Measurements from ENCODE around the gene ACAP3.

ACAP3 gene

DNA sequence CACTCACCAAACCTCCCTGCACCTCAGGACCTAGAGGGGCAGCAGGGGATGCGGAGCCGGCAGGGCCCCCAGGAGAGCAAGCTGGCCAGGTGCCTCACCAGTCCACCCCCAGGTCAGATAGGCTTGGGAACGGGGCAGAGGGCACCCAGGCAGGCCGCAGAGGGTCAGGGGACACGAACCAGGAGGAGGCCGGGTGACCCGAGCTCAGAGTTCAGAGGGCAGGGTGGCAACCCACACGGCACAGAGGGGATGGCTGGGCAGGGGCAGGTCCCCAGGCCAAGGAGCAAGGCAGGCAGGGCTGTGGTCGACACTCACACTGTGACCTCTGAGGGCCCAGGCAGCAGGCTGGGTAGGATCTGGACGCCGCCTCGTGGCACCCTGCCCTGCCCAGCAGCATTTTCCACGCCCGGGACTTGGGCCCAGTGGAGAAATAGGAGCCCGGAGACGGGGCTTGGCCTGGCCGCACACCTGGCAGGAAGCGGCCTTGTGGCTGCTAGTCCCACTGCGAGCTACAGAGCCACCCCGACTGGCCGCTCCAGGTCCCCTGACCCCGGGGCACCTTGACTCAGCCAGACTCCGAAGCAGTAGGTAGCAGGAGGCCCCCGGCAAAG, 36.2 kb upstream of the ACAP3 start:
- no peak for DNase-seq

DNA sequence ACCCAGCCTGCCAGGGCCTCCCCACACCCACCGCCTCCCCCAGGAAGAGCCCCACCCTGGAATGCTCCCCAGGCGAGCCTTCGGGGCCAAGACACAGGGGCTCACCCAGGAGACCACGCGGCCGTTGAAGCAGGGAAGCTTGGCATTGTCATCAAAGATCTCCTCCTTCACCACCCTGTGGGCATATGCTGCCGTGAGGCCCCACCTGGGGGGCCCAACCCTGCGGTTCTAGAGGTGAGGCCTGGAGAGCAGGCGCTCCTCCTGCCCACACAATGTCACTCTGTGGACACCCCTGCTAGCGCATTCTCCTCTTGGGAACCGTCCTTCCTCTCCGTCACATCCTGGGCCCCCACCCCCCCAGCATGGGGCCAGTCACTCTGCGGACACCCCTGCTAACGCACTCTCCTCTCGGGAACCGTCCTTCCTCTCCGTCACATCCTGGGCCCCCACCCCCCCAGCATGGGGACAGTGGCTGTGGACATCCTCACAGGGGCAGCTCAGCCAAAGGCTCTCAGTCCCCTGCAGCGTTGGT, 34.9 kb upstream of the ACAP3 start:
- no peak for DNase-seq

DNA sequence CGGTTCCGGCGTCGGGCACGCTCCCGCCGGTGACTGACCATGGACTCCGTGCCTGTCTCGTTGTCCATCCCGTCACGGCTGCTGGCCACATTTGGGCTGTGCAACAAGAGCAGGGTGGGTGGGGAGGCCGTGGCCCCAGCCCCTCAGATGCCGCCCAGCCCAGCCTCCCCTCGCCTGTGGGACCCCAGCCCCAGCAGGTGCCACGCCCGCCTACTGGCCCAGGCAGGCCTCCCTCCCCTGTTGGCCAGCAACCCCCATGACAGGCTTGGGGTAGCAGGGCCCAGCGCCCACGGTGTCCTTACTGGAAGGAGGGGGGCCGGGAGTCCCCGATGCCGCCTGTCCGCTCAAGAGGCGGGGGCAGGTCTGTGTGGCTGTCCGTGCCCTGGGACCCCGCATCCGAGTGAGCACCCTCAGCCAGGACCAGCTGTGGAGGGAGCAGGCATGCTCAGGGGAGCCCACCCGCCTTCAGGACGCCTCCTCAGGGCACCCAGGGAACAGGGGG, 34.4 kb upstream of the ACAP3 start:
- DNase-seq, result no peak

DNA sequence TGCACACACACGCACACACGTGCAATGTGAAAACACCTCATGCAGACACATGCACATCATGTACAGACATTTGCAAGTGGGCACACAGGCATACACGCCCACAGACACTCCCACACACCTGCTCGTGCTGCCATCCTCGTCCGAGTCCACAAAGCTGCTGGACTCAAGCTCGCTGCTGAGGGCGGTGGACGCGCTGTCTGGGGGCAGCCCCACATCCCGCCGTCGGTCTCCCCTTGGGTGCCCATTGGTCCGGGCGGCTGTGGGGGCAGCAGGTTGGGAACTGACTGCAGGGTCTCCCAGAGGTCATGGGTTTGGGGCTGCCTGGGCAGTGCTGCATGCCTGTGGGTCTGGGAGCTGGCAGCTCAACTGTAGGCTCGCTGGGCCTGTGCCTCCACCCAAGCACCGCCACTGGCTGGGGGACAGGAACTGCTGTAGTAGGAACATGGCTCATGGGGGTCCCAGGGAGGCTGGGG, 33.9 kb upstream of the ACAP3 start:
- no peak for DNase-seq

DNA sequence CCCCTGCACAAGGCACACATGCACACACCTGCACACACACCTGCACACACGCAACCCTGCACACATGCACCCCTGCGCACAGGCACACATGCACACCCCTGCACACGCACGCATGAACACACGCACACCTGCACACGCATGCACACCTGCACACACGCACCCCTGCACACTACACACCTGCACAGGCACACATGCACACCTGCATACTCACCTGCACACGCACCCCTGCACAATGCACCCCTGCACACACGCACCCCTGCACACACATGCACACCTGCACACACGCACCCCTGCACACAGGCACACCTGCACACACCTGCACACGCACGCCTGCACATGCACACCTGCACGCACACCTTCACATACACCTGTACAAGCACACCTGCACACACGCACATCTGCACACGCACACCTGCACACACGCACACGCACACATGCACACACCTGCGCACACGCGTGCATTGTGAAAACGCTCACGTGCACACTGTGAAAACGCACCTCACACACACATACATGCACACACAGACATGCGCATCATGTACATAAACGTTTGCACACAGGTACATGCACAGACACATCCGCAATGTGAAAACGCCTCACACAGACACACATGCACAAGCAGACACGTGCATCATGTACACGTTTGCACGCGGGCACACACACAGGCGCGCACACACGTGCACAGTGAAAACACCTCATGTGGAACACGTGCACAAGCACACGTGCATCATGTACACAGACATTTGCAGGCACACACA, 33.2 kb upstream of the ACAP3 start:
- no peak for DNase-seq

DNA sequence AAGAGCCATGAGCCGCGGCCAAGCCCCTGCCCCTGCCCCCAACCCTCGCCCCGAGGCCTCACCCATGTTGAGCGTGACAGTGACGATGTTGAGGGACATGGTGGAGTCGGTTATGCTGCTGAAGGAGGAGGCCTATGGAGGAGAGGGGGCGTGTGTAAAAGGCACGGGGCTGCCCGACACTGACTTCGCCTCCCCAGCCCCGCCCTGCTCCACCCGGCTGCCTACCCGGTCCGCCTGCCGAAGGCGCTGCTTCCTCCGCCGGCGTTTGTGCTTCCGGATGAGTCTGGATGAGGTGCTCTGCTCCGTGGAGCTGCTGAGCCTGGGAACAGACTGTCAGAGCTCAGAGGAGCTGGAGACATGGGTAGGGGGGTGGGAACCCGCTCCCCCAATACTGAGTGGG, 32.5 kb upstream of the ACAP3 start:
- DNase-seq, result no peak

DNA sequence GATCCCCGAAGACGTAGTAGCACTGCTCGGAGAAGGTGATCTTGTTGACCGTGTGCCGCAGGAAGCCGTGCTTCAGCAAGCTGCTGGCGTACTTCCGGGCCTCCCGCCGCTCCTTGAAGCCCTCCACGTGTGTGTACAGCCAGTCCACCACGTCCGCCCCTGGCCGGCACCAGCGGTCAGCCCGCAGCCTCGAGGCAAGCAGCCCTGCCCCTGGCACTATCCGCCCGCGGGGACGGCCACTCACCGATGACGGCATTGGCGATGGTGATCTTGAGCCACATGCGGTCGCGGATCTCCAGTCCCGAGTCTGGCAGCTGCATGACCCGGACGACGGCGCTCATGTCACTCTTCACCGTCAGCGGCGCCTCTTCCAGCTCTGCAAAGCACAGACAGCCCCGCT, 30.5 kb upstream of the ACAP3 start:
- no peak for DNase-seq

DNA sequence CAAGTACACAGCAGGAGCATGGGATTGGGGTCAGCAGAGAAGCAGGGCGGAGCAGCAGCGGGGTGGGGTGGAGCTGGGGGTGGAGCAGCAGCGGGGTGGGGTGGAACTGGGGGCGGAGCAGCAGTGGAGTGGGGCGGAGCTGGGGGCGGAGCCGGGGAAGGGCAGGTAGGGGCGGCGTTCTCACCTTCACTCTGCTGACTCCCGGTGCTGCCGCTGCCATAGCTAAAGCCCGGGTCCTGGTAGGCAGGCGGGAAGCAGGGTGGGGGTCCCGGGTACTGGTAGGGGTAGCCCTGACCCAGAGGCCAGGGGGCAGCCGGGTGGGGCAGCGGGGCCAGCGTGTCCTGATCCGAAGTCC, 30.0 kb upstream of the ACAP3 start:
- DNase-seq, result no peak

DNA sequence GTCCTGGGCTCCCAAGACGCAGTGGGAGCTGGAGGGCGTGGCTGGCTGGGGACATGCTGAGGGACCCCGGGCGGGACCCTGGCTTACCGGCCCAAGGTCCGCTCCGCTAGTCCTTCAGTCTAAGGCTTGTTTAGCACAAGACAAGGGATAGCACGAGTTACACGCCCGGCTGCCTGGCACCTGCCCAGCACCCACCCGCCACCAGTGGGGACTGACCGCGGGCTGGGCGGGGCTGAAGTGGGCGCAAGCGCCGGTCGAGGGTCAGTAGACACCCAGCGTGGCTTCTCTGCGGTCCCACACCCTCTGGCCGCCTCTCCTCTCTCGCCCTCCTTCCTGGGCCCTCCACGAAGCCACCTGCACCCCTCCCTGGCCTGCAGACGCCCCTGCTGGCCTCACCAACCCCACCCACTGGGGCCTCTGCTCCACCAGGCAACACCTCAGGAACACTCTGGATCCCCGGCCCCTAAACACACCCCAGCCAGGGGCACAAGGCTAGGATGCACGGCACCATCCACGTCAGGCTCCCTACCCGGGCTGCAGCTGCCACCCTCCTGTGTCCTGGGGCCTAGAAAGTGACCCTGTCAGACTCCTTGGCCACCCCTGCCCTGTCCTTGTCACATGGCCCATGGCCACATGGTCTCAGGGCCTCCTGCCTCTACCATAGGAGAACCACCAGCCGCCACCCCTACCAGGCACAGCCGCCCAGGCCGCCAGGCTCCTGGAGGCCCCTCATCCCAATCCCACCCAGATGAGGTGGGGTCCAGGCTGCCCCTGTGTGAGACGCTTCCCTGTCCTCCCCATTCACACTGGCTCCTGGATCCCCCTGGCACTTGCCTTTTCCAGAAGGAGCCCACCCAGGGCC, 29.4 kb upstream of the ACAP3 start:
- DNase-seq, result no peak

DNA sequence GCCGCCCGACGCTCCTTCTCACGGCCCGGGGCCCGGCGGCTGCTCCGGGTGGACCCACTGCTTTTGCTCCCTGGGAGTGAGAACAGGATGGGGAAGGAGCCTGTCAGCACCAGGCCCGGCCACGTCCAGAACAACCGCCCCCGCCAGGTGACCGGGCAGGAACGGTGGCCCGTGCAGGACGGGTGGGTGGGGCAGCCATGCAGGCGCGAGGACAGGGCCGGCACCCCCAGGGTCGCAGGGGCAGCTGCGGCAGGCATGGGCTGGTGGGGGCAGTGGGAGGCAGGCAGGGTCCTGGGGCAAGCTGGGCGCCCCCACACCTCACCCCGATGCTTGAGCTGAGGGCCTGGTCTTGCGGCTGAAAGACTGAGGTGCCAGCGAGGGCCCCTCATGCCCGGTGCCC, 28.7 kb upstream of the ACAP3 start:
- DNase-seq, result no peak

DNA sequence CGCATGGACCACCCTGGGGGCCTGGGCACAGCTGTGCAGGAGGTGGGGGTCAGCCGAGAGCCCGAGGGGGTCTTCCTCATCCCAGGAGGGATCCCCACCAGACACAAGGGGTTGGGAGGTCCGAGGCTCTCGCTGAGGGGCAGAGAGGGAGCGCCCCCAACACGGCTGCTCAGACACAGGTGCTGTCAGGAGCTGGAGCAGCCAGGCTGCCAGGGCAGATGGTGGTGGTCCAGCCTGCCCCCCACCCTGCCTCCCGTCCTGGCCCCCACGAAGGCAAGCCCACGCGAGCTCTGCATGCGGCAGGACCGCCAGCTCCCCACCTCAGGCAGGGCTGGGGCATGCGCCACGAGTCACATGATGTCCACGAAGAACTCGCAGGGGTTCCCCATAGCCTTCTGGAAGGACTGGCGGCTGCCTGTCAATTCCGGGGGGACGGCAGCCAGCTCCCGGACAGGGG, 28.1 kb upstream of the ACAP3 start:
- DNase-seq, result no peak

DNA sequence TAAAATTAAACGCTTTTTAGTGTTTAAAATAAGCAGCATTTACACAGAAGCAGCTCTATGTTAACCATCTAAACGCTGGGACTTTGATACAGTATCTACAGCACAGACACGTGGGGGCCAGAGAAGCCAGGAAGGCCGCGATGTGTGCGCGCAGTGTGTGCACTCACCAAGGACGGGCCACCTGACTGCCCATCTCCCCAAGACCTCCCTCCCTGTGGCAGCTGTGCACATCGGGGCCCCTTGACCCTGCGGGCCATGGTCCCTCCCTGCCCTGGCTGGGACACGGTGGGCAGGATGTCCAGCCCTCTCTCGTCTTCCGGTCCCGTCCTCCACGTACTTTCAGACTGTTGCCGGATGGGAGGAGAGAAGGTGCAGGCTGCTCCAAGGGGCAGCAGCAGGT, 27.6 kb upstream of the ACAP3 start:
- no peak for DNase-seq

DNA sequence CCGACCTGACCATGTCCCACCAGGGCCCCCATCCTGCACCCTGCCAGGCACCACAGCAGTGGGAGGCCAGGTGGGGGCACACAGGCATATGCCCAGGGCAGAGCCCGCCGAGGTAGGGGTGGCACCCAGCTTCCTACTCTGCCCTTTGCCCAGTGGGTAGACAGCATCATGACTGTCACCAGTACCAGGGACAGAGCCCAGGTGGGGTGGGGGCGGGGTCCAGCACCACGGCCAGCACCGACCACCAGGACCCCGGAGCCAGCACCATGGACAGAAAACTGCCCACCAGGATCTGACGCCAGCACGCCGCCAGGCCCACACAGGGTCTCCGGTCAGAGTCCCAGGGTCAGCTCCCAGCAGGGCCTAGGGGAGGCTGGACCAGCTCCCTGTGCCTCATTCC, 27.1 kb upstream of the ACAP3 start:
- DNase-seq, result no peak

DNA sequence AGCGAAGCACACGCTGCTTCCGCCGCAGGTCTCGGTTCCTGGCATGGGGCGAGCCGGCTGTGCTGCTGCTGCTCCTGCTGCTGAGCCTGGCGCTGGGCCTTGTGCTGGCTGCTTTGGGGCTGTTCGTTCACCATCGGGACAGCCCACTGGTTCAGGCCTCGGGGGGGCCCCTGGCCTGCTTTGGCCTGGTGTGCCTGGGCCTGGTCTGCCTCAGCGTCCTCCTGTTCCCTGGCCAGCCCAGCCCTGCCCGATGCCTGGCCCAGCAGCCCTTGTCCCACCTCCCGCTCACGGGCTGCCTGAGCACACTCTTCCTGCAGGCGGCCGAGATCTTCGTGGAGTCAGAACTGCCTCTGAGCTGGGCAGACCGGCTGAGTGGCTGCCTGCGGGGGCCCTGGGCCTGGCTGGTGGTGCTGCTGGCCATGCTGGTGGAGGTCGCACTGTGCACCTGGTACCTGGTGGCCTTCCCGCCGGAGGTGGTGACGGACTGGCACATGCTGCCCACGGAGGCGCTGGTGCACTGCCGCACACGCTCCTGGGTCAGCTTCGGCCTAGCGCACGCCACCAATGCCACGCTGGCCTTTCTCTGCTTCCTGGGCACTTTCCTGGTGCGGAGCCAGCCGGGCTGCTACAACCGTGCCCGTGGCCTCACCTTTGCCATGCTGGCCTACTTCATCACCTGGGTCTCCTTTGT, 26.0 kb upstream of the ACAP3 start:
- no peak for DNase-seq

DNA sequence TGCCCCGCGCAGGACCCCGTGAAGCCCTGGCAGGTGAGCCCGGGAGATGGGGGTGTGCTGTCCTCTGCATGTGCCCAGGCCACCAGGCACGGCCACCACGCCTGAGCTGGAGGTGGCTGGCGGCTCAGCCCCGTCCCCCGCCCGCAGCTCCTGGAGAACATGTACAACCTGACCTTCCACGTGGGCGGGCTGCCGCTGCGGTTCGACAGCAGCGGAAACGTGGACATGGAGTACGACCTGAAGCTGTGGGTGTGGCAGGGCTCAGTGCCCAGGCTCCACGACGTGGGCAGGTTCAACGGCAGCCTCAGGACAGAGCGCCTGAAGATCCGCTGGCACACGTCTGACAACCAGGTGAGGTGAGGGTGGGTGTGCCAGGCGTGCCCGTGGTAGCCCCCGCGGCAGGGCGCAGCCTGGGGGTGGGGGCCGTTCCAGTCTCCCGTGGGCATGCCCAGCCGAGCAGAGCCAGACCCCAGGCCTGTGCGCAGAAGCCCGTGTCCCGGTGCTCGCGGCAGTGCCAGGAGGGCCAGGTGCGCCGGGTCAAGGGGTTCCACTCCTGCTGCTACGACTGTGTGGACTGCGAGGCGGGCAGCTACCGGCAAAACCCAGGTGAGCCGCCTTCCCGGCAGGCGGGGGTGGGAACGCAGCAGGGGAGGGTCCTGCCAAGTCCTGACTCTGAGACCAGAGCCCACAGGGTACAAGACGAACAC, 25.2 kb upstream of the ACAP3 start:
- DNase-seq, result no peak

DNA sequence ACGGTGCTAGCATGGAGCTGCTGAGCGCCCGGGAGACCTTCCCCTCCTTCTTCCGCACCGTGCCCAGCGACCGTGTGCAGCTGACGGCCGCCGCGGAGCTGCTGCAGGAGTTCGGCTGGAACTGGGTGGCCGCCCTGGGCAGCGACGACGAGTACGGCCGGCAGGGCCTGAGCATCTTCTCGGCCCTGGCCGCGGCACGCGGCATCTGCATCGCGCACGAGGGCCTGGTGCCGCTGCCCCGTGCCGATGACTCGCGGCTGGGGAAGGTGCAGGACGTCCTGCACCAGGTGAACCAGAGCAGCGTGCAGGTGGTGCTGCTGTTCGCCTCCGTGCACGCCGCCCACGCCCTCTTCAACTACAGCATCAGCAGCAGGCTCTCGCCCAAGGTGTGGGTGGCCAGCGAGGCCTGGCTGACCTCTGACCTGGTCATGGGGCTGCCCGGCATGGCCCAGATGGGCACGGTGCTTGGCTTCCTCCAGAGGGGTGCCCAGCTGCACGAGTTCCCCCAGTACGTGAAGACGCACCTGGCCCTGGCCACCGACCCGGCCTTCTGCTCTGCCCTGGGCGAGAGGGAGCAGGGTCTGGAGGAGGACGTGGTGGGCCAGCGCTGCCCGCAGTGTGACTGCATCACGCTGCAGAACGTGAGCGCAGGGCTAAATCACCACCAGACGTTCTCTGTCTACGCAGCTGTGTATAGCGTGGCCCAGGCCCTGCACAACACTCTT, 24.5 kb upstream of the ACAP3 start:
- no peak for DNase-seq

DNA sequence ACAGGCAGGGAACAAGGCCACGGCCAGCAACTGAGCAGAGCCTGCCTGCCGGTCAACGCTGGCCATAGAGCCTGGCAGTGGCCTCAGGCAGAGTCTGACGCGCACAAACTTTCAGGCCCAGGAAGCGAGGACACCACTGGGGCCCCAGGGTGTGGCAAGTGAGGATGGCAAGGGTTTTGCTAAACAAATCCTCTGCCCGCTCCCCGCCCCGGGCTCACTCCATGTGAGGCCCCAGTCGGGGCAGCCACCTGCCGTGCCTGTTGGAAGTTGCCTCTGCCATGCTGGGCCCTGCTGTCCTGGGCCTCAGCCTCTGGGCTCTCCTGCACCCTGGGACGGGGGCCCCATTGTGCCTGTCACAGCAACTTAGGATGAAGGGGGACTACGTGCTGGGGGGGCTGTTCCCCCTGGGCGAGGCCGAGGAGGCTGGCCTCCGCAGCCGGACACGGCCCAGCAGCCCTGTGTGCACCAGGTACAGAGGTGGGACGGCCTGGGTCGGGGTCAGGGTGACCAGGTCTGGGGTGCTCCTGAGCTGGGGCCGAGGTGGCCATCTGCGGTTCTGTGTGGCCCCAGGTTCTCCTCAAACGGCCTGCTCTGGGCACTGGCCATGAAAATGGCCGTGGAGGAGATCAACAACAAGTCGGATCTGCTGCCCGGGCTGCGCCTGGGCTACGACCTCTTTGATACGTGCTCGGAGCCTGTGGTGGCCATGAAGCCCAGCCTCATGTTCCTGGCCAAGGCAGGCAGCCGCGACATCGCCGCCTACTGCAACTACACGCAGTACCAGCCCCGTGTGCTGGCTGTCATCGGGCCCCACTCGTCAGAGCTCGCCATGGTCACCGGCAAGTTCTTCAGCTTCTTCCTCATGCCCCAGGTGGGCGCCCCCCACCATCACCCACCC, 23.6 kb upstream of the ACAP3 start, which contains the start of gene TAS1R3:
TAS1R3 (plus strand) TSS at position 213 of the 898 bp plus-strand sequence; CDS start at position 279, 66 bp downstream.
- no peak for DNase-seq

DNA sequence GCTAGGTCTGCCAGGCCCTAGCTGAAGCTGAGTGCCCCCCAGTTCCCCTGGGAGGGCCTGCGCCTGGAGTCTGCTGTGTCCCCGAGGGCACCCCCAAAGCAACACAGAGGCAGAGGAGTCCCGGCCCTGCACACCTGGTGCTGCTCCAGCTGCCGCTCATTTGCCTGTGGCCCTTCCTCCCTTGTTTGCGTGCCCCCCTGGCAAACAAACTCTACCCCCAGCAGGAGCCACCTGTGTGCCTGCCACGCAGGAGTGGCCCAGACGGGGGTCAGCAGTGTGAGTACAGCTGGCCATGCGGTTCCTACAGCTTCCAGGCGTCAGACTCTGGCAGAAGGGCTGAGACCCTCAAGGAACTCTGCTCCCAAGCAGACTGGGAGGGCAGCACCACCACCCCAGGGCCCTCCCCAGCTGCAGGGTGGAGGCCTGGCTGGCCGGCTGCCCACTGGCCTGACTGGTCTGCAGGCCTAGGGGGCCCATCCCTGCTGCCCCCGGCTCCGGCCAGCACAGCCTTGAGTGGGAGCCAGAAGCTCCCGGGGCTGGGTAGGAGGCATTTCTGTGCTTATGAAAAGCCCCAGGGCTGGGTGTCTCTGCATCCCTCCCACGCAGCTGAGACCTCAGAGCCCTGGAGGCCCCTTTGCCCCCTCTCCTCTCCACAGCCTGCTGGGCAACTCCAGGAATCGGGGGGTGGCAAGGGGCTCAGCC, 22.8 kb upstream of the ACAP3 start:
- DNase-seq, result no peak
